Brain pericyte (primary cell): ENCODE data around the gene AKAP7.
"Not testable (repeated sequence)": the region's sequence is repeated elsewhere in the genome, so short reads cannot be mapped to it uniquely, and the experiment has no call there.

Experiments
- DNase-seq: peaks from one replicate; pipeline ENCODE4 v3.0.0-alpha.2; 2012; ENCODE audit warnings: low read depth, low spot score

The AKAP7 gene

GRCh38 chr6:131135244-131136020, at the start of gene AKAP7:
AKAP7 (plus strand) TSS chr6:131135467; CDS start chr6:131135764, 297 bp downstream.
- no peak for DNase-seq

- DNase-seq = not testable (repeated sequence)
These were observed 44.9 kb upstream of the AKAP7 start for GRCh38 chr6:131090339-131090738.

GRCh38 chr6:131091944-131092343, 43.3 kb upstream of the AKAP7 start:
- DNase-seq = not testable (repeated sequence)

GRCh38 chr6:131093334-131093733, 41.9 kb upstream of the AKAP7 start:
- no peak for DNase-seq

GRCh38 chr6:131096786-131097185, 38.5 kb upstream of the AKAP7 start:
- no peak for DNase-seq

- DNase-seq = no peak
These were observed 33.2 kb upstream of the AKAP7 start for GRCh38 chr6:131101911-131102680.

- DNase-seq = peak; percentile 83
These were observed 32.0 kb upstream of the AKAP7 start for GRCh38 chr6:131103296-131103695.

- no peak for DNase-seq
These were observed 31.4 kb upstream of the AKAP7 start for GRCh38 chr6:131103901-131104300.

- DNase-seq = no peak
These were observed 28.1 kb upstream of the AKAP7 start for GRCh38 chr6:131107151-131107550.

GRCh38 chr6:131112249-131112648, 23.0 kb upstream of the AKAP7 start:
- DNase-seq = no peak

- no peak for DNase-seq
These were observed 19.6 kb upstream of the AKAP7 start for GRCh38 chr6:131115651-131116050.

- DNase-seq = no peak
These were observed 18.9 kb upstream of the AKAP7 start for GRCh38 chr6:131116321-131116720.

- no peak for DNase-seq
These were observed 18.4 kb upstream of the AKAP7 start for GRCh38 chr6:131116755-131117360.

- DNase-seq = no peak
These were observed 17.4 kb upstream of the AKAP7 start for GRCh38 chr6:131117878-131118277.

GRCh38 chr6:131122007-131122406, 13.3 kb upstream of the AKAP7 start:
- DNase-seq = no peak

GRCh38 chr6:131122516-131122915, 12.8 kb upstream of the AKAP7 start:
- no peak for DNase-seq

- DNase-seq = no peak
These were observed 10.8 kb upstream of the AKAP7 start for GRCh38 chr6:131124336-131125071.

GRCh38 chr6:131125431-131125830, 9.8 kb upstream of the AKAP7 start:
- no peak for DNase-seq

GRCh38 chr6:131129689-131130553, 5.3 kb upstream of the AKAP7 start:
- no peak for DNase-seq

- no peak for DNase-seq
These were observed 4.7 kb upstream of the AKAP7 start for GRCh38 chr6:131130554-131130940.

- DNase-seq = no peak
These were observed 2.9 kb upstream of the AKAP7 start for GRCh38 chr6:131132360-131132759.
